Keratinocyte (primary cell): Measurements from ENCODE around the gene SETD9. TPM values are rescaled to one million over a fixed set of nuclear protein-coding genes. Genes with fewer than 3 reads are reported as not detected.

Source experiments
- DNase-seq: peaks from one replicate; pipeline ENCODE4 v3.0.0-alpha.2; 2011; ENCODE audit warnings: low read depth, missing footprints, low spot score
- FAIRE-seq: peaks from 2 replicates; lab custom pipeline; 2011; peaks lifted over from hg19 to GRCh38; lab: Jason Lieb, UNC
- H2AFZ ChIP-seq: 2 replicates; pipeline ENCODE4 v1.6.0; 2012; ENCODE audit warnings: low read length, control low read depth, inconsistent platforms; ENCODE audit not compliant: control insufficient read depth
- H3K27ac ChIP-seq: 2 replicates; pipeline ENCODE4 v1.5.1; 2011; ENCODE audit warnings: low read length; ENCODE audit not compliant: control insufficient read depth, insufficient read depth
- H3K27me3 ChIP-seq: 3 replicates; pipeline ENCODE4 v1.6.0; 2011; ENCODE audit warnings: low read length; ENCODE audit not compliant: control insufficient read depth, insufficient read depth; ENCODE audit errors: extremely low read depth
- H3K36me3 ChIP-seq, 2 experiments: 2 replicates in 1 of 2; 3 replicates in 1 of 2; pipeline ENCODE4 v1.5.1; 2011; ENCODE audit warnings: low read length in 2 of 2, mild to moderate bottlenecking in 1 of 2; ENCODE audit not compliant: control insufficient read depth in 2 of 2, insufficient read depth in 2 of 2; ENCODE audit errors: extremely low read depth in 1 of 2
- H3K4me1 ChIP-seq: 3 replicates; pipeline ENCODE4 v1.5.1; 2011; ENCODE audit warnings: low read length; ENCODE audit not compliant: control insufficient read depth, insufficient read depth; ENCODE audit errors: extremely low read depth
- H3K4me2 ChIP-seq: 3 replicates; pipeline ENCODE4 v1.6.0; 2011; ENCODE audit warnings: low read depth, low read length; ENCODE audit not compliant: control insufficient read depth, insufficient read depth; ENCODE audit errors: extremely low read depth
- H3K4me3 ChIP-seq, 3 experiments: fragments of 200-600 bp in 1 of 3; sonication (generic) in 1 of 3; 2 replicates in 2 of 3; 3 replicates in 1 of 3; pipeline ENCODE4 v1.5.1; 2011 to 2016; ENCODE audit warnings: low read length in 3 of 3, mild to moderate bottlenecking in 3 of 3, control low read depth in 2 of 3, inconsistent platforms in 1 of 3, low read depth in 1 of 3, mixed read lengths in 1 of 3, mixed run types in 1 of 3, moderate library complexity in 1 of 3; ENCODE audit not compliant: control insufficient read depth in 2 of 3, insufficient read depth in 2 of 3; ENCODE audit errors: extremely low read depth in 1 of 3
- H3K79me2 ChIP-seq: 2 replicates; pipeline ENCODE4 v1.6.0; 2012; ENCODE audit warnings: low read length; ENCODE audit not compliant: control insufficient read depth, insufficient read depth
- H3K9ac ChIP-seq: 3 replicates; pipeline ENCODE4 v1.6.0; 2011; ENCODE audit warnings: low read length; ENCODE audit not compliant: control insufficient read depth, insufficient read depth; ENCODE audit errors: extremely low read depth
- H3K9me1 ChIP-seq: 3 replicates; pipeline ENCODE4 v1.6.0; 2011; ENCODE audit warnings: low read length; ENCODE audit not compliant: control insufficient read depth, insufficient read depth; ENCODE audit errors: extremely low read depth
- H3K9me3 ChIP-seq: 2 replicates; pipeline ENCODE4 v1.5.1; 2012; ENCODE audit warnings: low read depth, low read length; ENCODE audit not compliant: control insufficient read depth
- H4K20me1 ChIP-seq: 3 replicates; pipeline ENCODE4 v1.6.0; 2011; ENCODE audit warnings: low read length; ENCODE audit not compliant: control insufficient read depth, insufficient read depth; ENCODE audit errors: extremely low read depth
- CTCF ChIP-seq, 3 experiments: IDR thresholded peaks in 1 of 3; conservative IDR thresholded peaks in 1 of 3; optimal IDR thresholded peaks in 1 of 3; 2 replicates in 2 of 3; 3 replicates in 1 of 3; pipeline versions ENCODE3 to v1.5.1; 2011; ENCODE audit warnings: low read length in 3 of 3, mild to moderate bottlenecking in 3 of 3, moderate library complexity in 2 of 3, control low read depth in 1 of 3, inconsistent platforms in 1 of 3; ENCODE audit not compliant: insufficient read depth in 2 of 3; ENCODE audit errors: extremely low read depth in 1 of 3
- EZH2 ChIP-seq: IDR thresholded peaks from one replicate; pipeline ENCODE4 v1.6.1; 2012; ENCODE audit warnings: inconsistent platforms, mild to moderate bottlenecking, low read length, moderate library complexity
- dilution Hi-C: fragments of 300-500 bp; cut with MboI; formaldehyde crosslinking; loops from one replicate; pipeline ENCODE4 v1.7.0; 2020; ENCODE audit warnings: low sequenced_read_pairs; ENCODE audit not compliant: extremely low pct_ligation_motif_present
- polyA plus RNA-seq, 5 experiments: library from polyadenylated mRNA; depleted of rRNA in 3 of 5; stranded (reverse) in 3 of 5; stranded (forward) in 1 of 5; unstranded in 1 of 5; fragments of >200 nt; gene quantifications; 1 replicate in 1 of 5; 2 replicates in 3 of 5; 3 replicates in 1 of 5; pipeline versions ENCODE4 v1.2.1 to v1.2.3, GENCODE V29; 2011 to 2012; ENCODE audit warnings: missing spikeins in 2 of 5, low read depth in 1 of 5, low replicate concordance in 1 of 5

Gene SETD9
- polyA plus RNA-seq, 1 donor (not counting 4 experiments of a cell fraction or from before 2014, with no cell fraction given) = 4.7 TPM

DNA sequence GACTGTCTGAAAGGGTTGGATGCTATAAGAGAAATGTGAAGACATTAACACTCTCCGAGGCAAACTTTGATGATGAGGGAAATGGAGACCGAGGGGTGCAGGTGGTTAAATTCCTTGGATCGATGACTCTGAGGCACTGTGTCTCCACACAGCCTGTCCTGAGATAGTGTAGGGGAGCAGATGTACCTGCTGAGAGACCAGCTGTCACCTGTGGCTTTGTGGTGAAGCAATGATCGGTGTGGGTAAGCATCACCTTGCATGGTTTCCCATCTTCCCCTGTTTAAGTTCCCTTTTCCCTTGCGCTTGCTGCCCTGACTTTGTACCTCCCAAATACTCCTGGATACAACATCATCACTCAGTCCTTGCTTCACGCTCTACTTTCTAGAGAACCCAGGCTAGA is 52.4 kb downstream of the SETD9 start:
- no peak for FAIRE-seq

DNA sequence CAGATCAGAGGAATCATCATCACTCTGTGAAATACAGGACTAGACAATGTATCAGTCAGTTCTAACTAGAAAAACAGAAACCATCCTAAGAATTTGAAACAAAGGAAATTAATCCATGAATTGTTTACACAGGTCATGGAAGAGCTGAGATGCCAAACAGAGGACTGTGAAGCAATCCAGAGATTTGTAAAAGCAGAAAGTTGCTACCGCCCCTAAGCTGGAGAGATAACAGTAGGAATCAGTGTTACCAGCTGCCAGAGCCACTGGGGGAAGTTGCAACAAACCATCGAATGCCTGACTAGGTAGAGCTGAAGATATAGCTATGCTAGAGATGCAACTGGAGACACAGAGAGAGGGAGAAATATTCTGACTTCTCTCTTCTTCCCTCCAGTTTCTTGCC is 52.9 kb downstream of the SETD9 start:
- no peak for FAIRE-seq
- dilution Hi-C loops = no loop called here
- TF ChIP-seq EZH2 = no peak
- TF ChIP-seq CTCF (optimal IDR thresholded peaks at IDR 0.05 in 1 of 3, IDR thresholded peaks at IDR 0.05 in 1 of 3, conservative IDR thresholded peaks at IDR 0.05 in 1 of 3; ENCODE audit: extremely low read depth in 1 of 3, insufficient read depth in 2 of 3, low read length in 3 of 3) = no peak
- H3K9ac ChIP-seq = no peak overlapping the region
- no peaks in the 10 kb centered on the region for H3K9me3 ChIP-seq
- H3K36me3 ChIP-seq = no peaks in the 10 kb centered on the region
- H3K9me1 ChIP-seq = no peaks in the 10 kb centered on the region
- no peak overlapping the region for H3K4me3 ChIP-seq
- H2AFZ ChIP-seq = no peak overlapping the region
- H3K27ac ChIP-seq = no peak overlapping the region
- no peak overlapping the region for H3K4me2 ChIP-seq
- no peaks in the 10 kb centered on the region for H4K20me1 ChIP-seq
- peaks cover 17% of the 10 kb centered on the region for H3K27me3 ChIP-seq
- H3K79me2 ChIP-seq = no peaks in the 10 kb centered on the region
- H3K4me1 ChIP-seq = no peaks in the 10 kb centered on the region
- no peak for DNase-seq

More for the DNA sequence above, 52.4 kb downstream of the SETD9 start:
- no peak for DNase-seq
- no peaks in the 10 kb centered on the region for H4K20me1 ChIP-seq
- H3K9me3 ChIP-seq = no peaks in the 10 kb centered on the region
- H3K4me3 ChIP-seq = no peak overlapping the region
- H3K9me1 ChIP-seq = no peaks in the 10 kb centered on the region
- H2AFZ ChIP-seq = no peak overlapping the region
- no peak overlapping the region for H3K27ac ChIP-seq
- no peak overlapping the region for H3K4me2 ChIP-seq
- dilution Hi-C loops = no loop called here
- TF ChIP-seq EZH2 = no peak
- TF ChIP-seq CTCF (optimal IDR thresholded peaks at IDR 0.05 in 1 of 3, IDR thresholded peaks at IDR 0.05 in 1 of 3, conservative IDR thresholded peaks at IDR 0.05 in 1 of 3; ENCODE audit: extremely low read depth in 1 of 3, insufficient read depth in 2 of 3, low read length in 3 of 3) = no peak
- H3K36me3 ChIP-seq = no peaks in the 10 kb centered on the region
- no peak overlapping the region for H3K9ac ChIP-seq
- H3K27me3 ChIP-seq = peaks cover 16% of the 10 kb centered on the region
- H3K4me1 ChIP-seq = no peaks in the 10 kb centered on the region
- no peaks in the 10 kb centered on the region for H3K79me2 ChIP-seq
